Effector memory CD4-positive, alpha-beta T cell (primary cell): ENCODE results near the gene EGF.
"Not testable (repeated sequence)": the region's sequence is repeated elsewhere in the genome, so short reads cannot be mapped to it uniquely, and the experiment has no call there.

ENCODE experiments used
- DNase-seq, 3 donors: peaks; one replicate each; pipeline ENCODE4 v3.0.0-alpha.2; 2020
- H3K27ac ChIP-seq: 2 replicates; pipeline ENCODE4 v1.7.0; 2013; ENCODE audit warnings: mild to moderate bottlenecking, low read length, moderate library complexity; ENCODE audit not compliant: insufficient read depth, poor library complexity, severe bottlenecking
- H3K27me3 ChIP-seq: replicated peaks from 2 replicates; pipeline ENCODE4 v1.7.0; 2013; ENCODE audit warnings: mild to moderate bottlenecking, low read length; ENCODE audit not compliant: insufficient read depth, control insufficient read depth, poor library complexity, severe bottlenecking
- H3K36me3 ChIP-seq: 2 replicates; pipeline ENCODE4 v1.7.0; 2013; ENCODE audit warnings: mild to moderate bottlenecking, low read length, moderate library complexity; ENCODE audit not compliant: control insufficient read depth, insufficient read depth
- H3K4me1 ChIP-seq: 2 replicates; pipeline ENCODE4 v1.7.0; 2013; ENCODE audit warnings: low read length, mild to moderate bottlenecking; ENCODE audit not compliant: control insufficient read depth, insufficient read depth, poor library complexity, severe bottlenecking
- H3K4me3 ChIP-seq: 2 replicates; pipeline ENCODE4 v1.7.0; 2013; ENCODE audit warnings: low read length, low read depth, mild to moderate bottlenecking; ENCODE audit not compliant: insufficient read depth, poor library complexity, severe bottlenecking
- H3K9me3 ChIP-seq: 2 replicates; pipeline ENCODE4 v1.7.0; 2013; ENCODE audit warnings: mild to moderate bottlenecking, low read length, moderate library complexity; ENCODE audit not compliant: control insufficient read depth
- total RNA-seq, 3 donors: gene quantifications; one replicate each; lab custom pipeline; 2026; lab: John Stamatoyannopoulos, UW

EGF gene
- total RNA-seq: 0 reads per million in 3 donors

- Histone ChIP-seq H3K27ac (no peak within 1 kb of the TSS), H3K4me3 (no peak within 1 kb of the TSS)
Observed at GRCh38 chr4:109912706-109913595, at the start of gene EGF. Gene EGF, plus strand, starts transcription at chr4:109912883. Its CDS starts 453 bp downstream, at chr4:109913336.

GRCh38 chr4:109864134-109864533 is 48.5 kb upstream of the EGF start:
- no peak for DNase-seq

More at GRCh38 chr4:109912706-109913595, at the start of gene EGF:
- Histone ChIP-seq H3K9me3 (no peaks in the 10 kb centered on the region), H3K36me3 (no peaks in the 10 kb centered on the region), H3K27me3 (peaks cover 3% of the 10 kb centered on the region), H3K4me1 (no peaks in the 10 kb centered on the region)
- DNase-seq: no peak

DNA sequence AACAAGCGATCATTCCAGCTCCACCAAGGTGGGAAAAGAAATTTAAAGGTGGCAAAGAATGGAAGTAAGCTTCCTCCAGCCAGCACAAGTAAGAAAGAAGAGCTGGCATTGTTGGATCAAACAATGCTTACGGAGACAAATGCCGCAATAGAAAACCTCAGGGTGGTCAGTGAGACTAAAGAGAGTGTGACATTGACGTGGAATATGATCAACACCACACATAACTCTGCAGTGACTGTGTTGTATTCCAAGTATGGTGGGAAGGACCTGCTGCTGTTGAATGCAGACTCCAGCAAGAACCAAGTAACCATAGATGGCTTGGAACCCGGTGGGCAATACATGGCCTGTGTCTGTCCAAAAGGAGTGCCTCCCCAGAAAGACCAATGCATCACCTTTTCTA is 42.6 kb upstream of the EGF start:
- no peaks in the 10 kb centered on the region for H3K9me3 ChIP-seq
- H3K36me3 ChIP-seq: no peaks in the 10 kb centered on the region
- H3K27ac ChIP-seq: no peak overlapping the region
- no peaks in the 10 kb centered on the region for H3K27me3 ChIP-seq
- no peak overlapping the region for H3K4me3 ChIP-seq
- no peaks in the 10 kb centered on the region for H3K4me1 ChIP-seq
- DNase-seq: no peak

More at GRCh38 chr4:109864134-109864533, 48.5 kb upstream of the EGF start:
- Histone ChIP-seq H3K27ac (no peak overlapping the region), H3K4me1 (no peaks in the 10 kb centered on the region), H3K4me3 (no peak overlapping the region), H3K27me3 (no peaks in the 10 kb centered on the region), H3K9me3 (no peaks in the 10 kb centered on the region), H3K36me3 (no peaks in the 10 kb centered on the region)

DNA sequence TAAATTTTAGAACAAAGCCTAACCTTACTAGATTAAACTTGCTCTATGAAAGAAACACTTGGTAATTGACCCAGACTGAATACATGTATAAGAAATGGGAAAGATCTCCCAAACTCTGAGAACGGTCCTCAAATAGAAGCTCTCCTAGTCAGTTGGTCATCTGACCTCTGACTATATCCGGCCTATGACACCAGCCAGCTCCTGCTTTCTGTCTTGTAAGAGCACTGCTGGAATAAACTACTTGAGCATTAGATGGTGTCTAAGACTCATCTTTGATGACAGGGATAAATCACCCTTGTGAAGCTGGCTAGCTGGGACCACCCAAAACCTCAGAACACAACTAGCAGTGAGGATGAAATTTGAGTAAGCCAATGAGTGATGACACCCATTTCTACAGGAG is 40.6 kb upstream of the EGF start:
- no peaks in the 10 kb centered on the region for H3K36me3 ChIP-seq
- H3K4me1 ChIP-seq: no peaks in the 10 kb centered on the region
- no peak for DNase-seq
- no peaks in the 10 kb centered on the region for H3K9me3 ChIP-seq
- H3K27ac ChIP-seq: no peak overlapping the region
- no peak overlapping the region for H3K4me3 ChIP-seq
- H3K27me3 ChIP-seq: no peaks in the 10 kb centered on the region

DNA sequence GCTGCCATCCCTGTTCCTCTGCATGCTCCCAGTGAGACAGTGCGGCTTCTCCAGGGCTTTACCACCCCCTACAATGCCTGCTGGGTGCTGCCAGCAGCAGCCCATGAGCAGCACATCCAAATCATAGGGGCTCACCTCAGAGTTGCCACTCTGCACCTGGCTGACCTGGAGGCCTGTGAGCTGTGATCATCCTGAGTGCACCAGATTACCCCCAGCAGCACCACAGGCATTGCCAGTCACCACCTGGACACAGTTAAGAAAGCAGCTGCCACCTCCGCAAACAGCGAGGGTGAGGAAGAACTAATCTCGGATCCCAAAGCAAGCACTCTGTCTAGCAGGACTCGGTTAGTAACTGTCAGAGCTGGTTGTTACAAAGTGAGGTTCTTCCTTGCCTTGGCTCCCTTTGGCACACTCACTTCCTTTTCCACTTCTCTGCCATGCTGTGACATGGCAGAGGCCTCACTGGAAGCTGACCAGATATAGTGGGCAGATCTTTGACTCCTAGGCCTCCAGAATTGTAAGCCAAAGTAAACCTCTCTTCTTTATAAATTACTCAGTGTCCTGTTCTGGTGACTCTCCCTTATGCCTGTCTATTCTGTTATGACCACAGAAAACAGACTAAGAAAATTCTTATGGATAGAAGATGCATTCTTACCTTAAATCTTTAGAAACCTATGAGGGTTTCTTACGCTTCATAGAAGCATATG is 39.6 kb upstream of the EGF start:
- H3K27ac ChIP-seq: no peak overlapping the region
- no peak for DNase-seq

DNA sequence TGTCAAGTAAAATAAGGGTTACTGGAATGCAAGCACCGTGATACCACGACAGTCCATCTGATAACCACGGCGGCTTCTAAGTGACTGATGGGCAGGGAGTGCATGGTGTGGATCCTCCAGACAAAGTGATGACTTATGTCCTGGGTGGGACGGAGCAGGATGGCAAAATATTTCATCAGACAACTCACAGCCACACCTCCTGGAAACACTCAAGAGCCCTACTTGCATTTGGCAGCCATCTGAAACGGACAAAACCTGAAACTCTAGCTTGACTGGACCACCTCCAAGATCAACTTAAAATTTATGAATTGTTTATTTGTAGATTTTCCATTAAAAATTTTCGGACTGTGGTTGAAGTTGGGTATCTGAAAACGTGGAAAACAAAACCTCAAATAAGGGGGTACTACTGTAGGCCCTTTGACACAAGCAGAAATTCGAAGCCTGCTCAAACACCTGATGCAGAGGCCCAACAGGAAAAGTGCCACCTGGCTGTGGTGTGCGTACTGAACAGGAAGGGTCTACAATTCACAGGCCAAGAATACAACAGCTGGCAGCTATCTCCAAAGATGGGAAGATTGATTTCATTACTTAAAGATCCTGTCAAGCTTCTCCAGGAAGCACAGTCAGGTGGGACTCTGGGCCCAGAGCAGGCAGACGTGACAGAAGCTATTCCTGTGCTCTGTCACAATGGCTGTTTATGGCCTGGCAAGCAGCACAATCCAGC is 38.7 kb upstream of the EGF start:
- H3K27ac ChIP-seq: no peak overlapping the region
- H3K4me3 ChIP-seq: no peak overlapping the region
- H3K36me3 ChIP-seq: no peaks in the 10 kb centered on the region
- H3K9me3 ChIP-seq: no peaks in the 10 kb centered on the region
- DNase-seq: no peak
- H3K4me1 ChIP-seq: no peaks in the 10 kb centered on the region
- no peaks in the 10 kb centered on the region for H3K27me3 ChIP-seq

More for the DNA sequence above, 39.6 kb upstream of the EGF start:
- Histone ChIP-seq H3K4me1 (no peaks in the 10 kb centered on the region), H3K4me3 (no peak overlapping the region), H3K9me3 (no peaks in the 10 kb centered on the region), H3K36me3 (no peaks in the 10 kb centered on the region), H3K27me3 (no peaks in the 10 kb centered on the region)

GRCh38 chr4:109875106-109875505 is 37.6 kb upstream of the EGF start:
- no peak for DNase-seq
- H3K27ac ChIP-seq: no peak overlapping the region

GRCh38 chr4:109875553-109875952 is 37.1 kb upstream of the EGF start:
- not testable (repeated sequence) for H3K4me3 ChIP-seq, H3K4me1 ChIP-seq, DNase-seq, H3K36me3 ChIP-seq, H3K9me3 ChIP-seq, H3K27ac ChIP-seq, H3K27me3 ChIP-seq

More at GRCh38 chr4:109875106-109875505, 37.6 kb upstream of the EGF start:
- Histone ChIP-seq H3K9me3 (no peaks in the 10 kb centered on the region), H3K4me1 (no peaks in the 10 kb centered on the region), H3K4me3 (no peak overlapping the region), H3K36me3 (no peaks in the 10 kb centered on the region), H3K27me3 (no peaks in the 10 kb centered on the region)

- DNase-seq: no peak
- Histone ChIP-seq H3K27me3 (no peaks in the 10 kb centered on the region), H3K4me1 (no peaks in the 10 kb centered on the region), H3K9me3 (no peaks in the 10 kb centered on the region), H3K36me3 (no peaks in the 10 kb centered on the region), H3K27ac (no peak overlapping the region), H3K4me3 (no peak overlapping the region)
Observed at GRCh38 chr4:109876634-109877265, 35.9 kb upstream of the EGF start.
